IMR-90 (cell line): ENCODE data around the gene GM2A. TPM values are rescaled to one million over a fixed set of nuclear protein-coding genes. Genes with fewer than 3 reads are reported as not detected.

Experiments
- ATAC-seq: fragments of 200-7000 bp; cut with Tn5 transposase; 2 replicates; pipeline ENCODE4 v1.9.1; 2020; ENCODE audit warnings: low read depth, mild to moderate bottlenecking, moderate library complexity
- BruUV-seq: library from RNA; stranded (reverse); fragments of 400-500 nt; replicated peaks from 2 replicates; lab custom pipeline; 2021; lab: Mats Ljungman, UMichigan
- CTCF ChIA-PET: fragments of 300-600 bp; formaldehyde crosslinking; extraction: SDS; loops from one replicate; lab custom pipeline; 2021; ENCODE audit warnings: antibody characterized with exemption; lab: Yijun Ruan, JAX
- POLR2A ChIA-PET: fragments of 300-600 bp; sonication (Branson Sonifier 250); formaldehyde crosslinking; loops from one replicate; lab custom pipeline; 2022; ENCODE audit warnings: antibody characterized with exemption; ENCODE audit not compliant: unreplicated experiment; lab: Charles Lee
- DNase-seq: peaks from one replicate; pipeline ENCODE4 v3.0.0; 2013
- H2AFZ ChIP-seq: replicated peaks from 2 replicates; pipeline ENCODE3; 2013; ENCODE audit warnings: low read length, mild to moderate bottlenecking; ENCODE audit not compliant: poor library complexity
- H2AK5ac ChIP-seq: 2 replicates; pipeline ENCODE4 v1.6.1; 2013; ENCODE audit warnings: low read depth, low read length, inconsistent platforms
- H2AK9ac ChIP-seq: replicated peaks from 2 replicates; pipeline ENCODE3; 2013; ENCODE audit warnings: mild to moderate bottlenecking, low read depth, low read length, moderate library complexity; ENCODE audit not compliant: poor library complexity
- H2BK120ac ChIP-seq: 2 replicates; pipeline ENCODE4 v1.6.1; 2013; ENCODE audit warnings: low read depth, low read length, inconsistent platforms
- H2BK15ac ChIP-seq: 3 replicates; pipeline ENCODE4 v1.6.1; 2013; ENCODE audit warnings: low read depth, low read length, inconsistent platforms
- H2BK20ac ChIP-seq: 2 replicates; pipeline ENCODE4 v1.6.1; 2013; ENCODE audit warnings: low read depth, mild to moderate bottlenecking, inconsistent platforms, low read length, moderate library complexity
- H2BK5ac ChIP-seq: 2 replicates; pipeline ENCODE4 v1.6.1; 2013; ENCODE audit warnings: mild to moderate bottlenecking, low read depth, low read length, inconsistent platforms; ENCODE audit not compliant: poor library complexity, severe bottlenecking
- H3K14ac ChIP-seq: replicated peaks from 2 replicates; pipeline ENCODE4 v1.6.1; 2013; ENCODE audit warnings: low read depth, low read length, inconsistent platforms
- H3K18ac ChIP-seq: 2 replicates; pipeline ENCODE4 v1.6.1; 2013; ENCODE audit warnings: low read depth, low read length, control low read depth
- H3K23ac ChIP-seq: 2 replicates; pipeline ENCODE4 v1.6.1; 2013; ENCODE audit warnings: low read depth, low read length, inconsistent platforms
- H3K27ac ChIP-seq: 2 replicates; pipeline ENCODE4 v1.5.1; 2013; ENCODE audit warnings: mild to moderate bottlenecking, control low read depth, low read length; ENCODE audit not compliant: insufficient read depth
- H3K27me3 ChIP-seq: 2 replicates; pipeline ENCODE4 v1.6.1; 2013; ENCODE audit warnings: low read length; ENCODE audit not compliant: control insufficient read depth, insufficient read depth
- H3K36me3 ChIP-seq: 2 replicates; pipeline ENCODE4 v1.6.1; 2013; ENCODE audit warnings: low read length, mixed read lengths; ENCODE audit not compliant: control insufficient read depth, insufficient read depth
- H3K4ac ChIP-seq: 2 replicates; pipeline ENCODE4 v1.6.1; 2013; ENCODE audit warnings: low read depth, low read length, inconsistent platforms
- H3K4me1 ChIP-seq: 2 replicates; pipeline ENCODE4 v1.6.1; 2013; ENCODE audit warnings: low read length, mixed read lengths; ENCODE audit not compliant: control insufficient read depth, insufficient read depth
- H3K4me2 ChIP-seq: 2 replicates; pipeline ENCODE4 v1.6.1; 2013; ENCODE audit warnings: low read depth, mild to moderate bottlenecking, control low read depth, low read length, moderate library complexity
- H3K4me3 ChIP-seq: 2 replicates; pipeline ENCODE4 v1.5.1; 2013; ENCODE audit warnings: low read depth, mild to moderate bottlenecking, control low read depth, low read length, moderate library complexity; ENCODE audit not compliant: insufficient read depth
- H3K56ac ChIP-seq: 2 replicates; pipeline ENCODE4 v1.6.1; 2013; ENCODE audit warnings: low read length, inconsistent platforms; ENCODE audit not compliant: insufficient read depth; ENCODE audit errors: extremely low read depth
- H3K79me1 ChIP-seq, 2 experiments: 2 replicates each; pipeline ENCODE4 v1.6.1; 2013; ENCODE audit warnings: low read length in 2 of 2, inconsistent platforms in 1 of 2, low read depth in 1 of 2
- H3K9ac ChIP-seq: 2 replicates; pipeline ENCODE4 v1.6.1; 2013; ENCODE audit warnings: low read depth, low read length, control low read depth
- H3K9me1 ChIP-seq: 2 replicates; pipeline ENCODE4 v1.6.1; 2013; ENCODE audit warnings: low read length, inconsistent platforms; ENCODE audit not compliant: insufficient read depth
- H3K9me3 ChIP-seq: 2 replicates; pipeline ENCODE4 v1.6.1; 2013; ENCODE audit warnings: low read length; ENCODE audit not compliant: control insufficient read depth, insufficient read depth
- H4K20me1 ChIP-seq: 2 replicates; pipeline ENCODE4 v1.6.1; 2013; ENCODE audit warnings: low read length, inconsistent platforms; ENCODE audit not compliant: insufficient read depth
- H4K5ac ChIP-seq: 2 replicates; pipeline ENCODE4 v1.6.1; 2013; ENCODE audit warnings: mild to moderate bottlenecking, low read depth, low read length, control low read depth
- H4K8ac ChIP-seq, 2 experiments: 2 replicates each; pipeline ENCODE4 v1.6.1; 2013; ENCODE audit warnings: low read depth in 2 of 2, low read length in 2 of 2, control low read depth in 1 of 2, inconsistent platforms in 1 of 2
- H4K91ac ChIP-seq: 2 replicates; pipeline ENCODE4 v1.6.1; 2013; ENCODE audit warnings: low read depth, low read length, inconsistent platforms; ENCODE audit not compliant: insufficient read depth
- BHLHE40 ChIP-seq: fragments of 150-350 bp; IDR thresholded peaks from 2 replicates; pipeline ENCODE4 v1.6.1; 2016; ENCODE audit warnings: mild to moderate bottlenecking, low read depth, low read length
- CTCF ChIP-seq: conservative IDR thresholded peaks from 2 replicates; pipeline ENCODE4 v1.5.1; 2012; ENCODE audit warnings: mild to moderate bottlenecking, low read depth, low read length, improper control_type of control experiment
- MAFK ChIP-seq: IDR thresholded peaks from 2 replicates; pipeline ENCODE4 v1.6.1; 2012; ENCODE audit warnings: low read depth, low read length, improper control_type of control experiment
- MAZ ChIP-seq: IDR thresholded peaks from 2 replicates; pipeline ENCODE4 v1.6.1; 2012; ENCODE audit warnings: low read depth, mild to moderate bottlenecking, low read length, improper control_type of control experiment, moderate library complexity, borderline replicate concordance
- MXI1 ChIP-seq: IDR thresholded peaks from 2 replicates; pipeline ENCODE4 v1.6.1; 2012; ENCODE audit warnings: low read depth, mild to moderate bottlenecking, low read length, moderate library complexity, borderline replicate concordance
- RFX5 ChIP-seq: IDR thresholded peaks from 2 replicates; pipeline ENCODE4 v1.8.0; 2012; ENCODE audit warnings: low read depth, mild to moderate bottlenecking, low read length, moderate library complexity
- WGBS, 2 experiments: methylation state at CpG; one replicate each; pipeline versions ENCODE4 v1.1.5 to v1.1.7; 2013; ENCODE audit warnings: missing lambda C conversion rate in 2 of 2; ENCODE audit not compliant: insufficient read length in 1 of 2; ENCODE audit errors: extremely low coverage in 2 of 2; 5-methylcytosine and 5-hydroxymethylcytosine counted together
- dilution Hi-C: fragments of 300-500 bp; cut with HindIII; formaldehyde crosslinking; loops from one replicate; pipeline ENCODE4 v1.14.3; 2018; ENCODE audit warnings: low sequenced_read_pairs; ENCODE audit not compliant: unreplicated experiment
- in situ Hi-C: fragments of 300-500 bp; cut with MboI; formaldehyde crosslinking; loops from 3 replicates; pipeline ENCODE4 v1.14.3; 2019; ENCODE audit warnings: low sequenced_read_pairs, inconsistent platforms, mixed read lengths
- intact Hi-C: fragments of 100-400 bp; cut with micrococcal nuclease; formaldehyde crosslinking; loops from 2 replicates; pipeline ENCODE4 v1.10.0; 2022
- polyA plus RNA-seq, 3 experiments: library from polyadenylated mRNA; depleted of rRNA; stranded (reverse); fragments of >200 nt; gene quantifications; 2 replicates each; pipeline ENCODE4 v1.2.3, GENCODE V29; 2012; ENCODE audit warnings: low replicate concordance in 1 of 3
- total RNA-seq: library from RNA; depleted of rRNA; stranded (reverse); fragments of >200 nt; gene quantifications from 2 replicates; pipeline ENCODE4 v1.2.3, GENCODE V29; 2012

Gene GM2A
- total and polyA plus RNA-seq, 2 of the 4 experiments (the other 2 are of a cell fraction): 13.8 to 18.5 TPM

- Histone ChIP-seq H3K14ac (no peak overlapping the region), H3K27ac (no peak overlapping the region), H2AFZ (no peak overlapping the region), H4K8ac (no peak overlapping the region), H2AK9ac (no peak overlapping the region), H3K4me2 (no peak overlapping the region), H4K91ac (no peak overlapping the region), H3K9me1 (no peaks in the 10 kb centered on the region), H2BK20ac (no peak overlapping the region), H3K4ac (no peak overlapping the region), H3K4me1 (no peaks in the 10 kb centered on the region), H3K9me3 (no peaks in the 10 kb centered on the region), H3K18ac (no peak overlapping the region), H3K4me3 (no peak overlapping the region), H2AK5ac (no peak overlapping the region), H3K56ac (no peak overlapping the region), H3K36me3 (no peaks in the 10 kb centered on the region), H3K23ac (no peak overlapping the region), H4K20me1 (no peaks in the 10 kb centered on the region), H3K27me3 (peaks cover 29% of the 10 kb centered on the region), H2BK120ac (no peak overlapping the region), H3K79me1 (no peaks in the 10 kb centered on the region), H3K9ac (no peak overlapping the region), H4K5ac (no peak overlapping the region), H2BK15ac (no peak overlapping the region), H2BK5ac (no peak overlapping the region)
- no peak for TF ChIP-seq MAFK
- no peak for TF ChIP-seq BHLHE40
- TF ChIP-seq MXI1: no peak
- no peak for TF ChIP-seq RFX5
- no peak for TF ChIP-seq MAZ
- no peak for TF ChIP-seq CTCF
- intact Hi-C loops (no loop called here), in situ Hi-C loops (no loop called here), dilution Hi-C loops (no loop called here)
- ChIA-PET CTCF (interaction anchor here (0.9 kb wide), 1 partner anchor 9 kb away, joined by 3 read pairs; the partner anchor contains the start of gene GM2A), POLR2A (no interaction called here)
- DNase-seq (no peak), ATAC-seq (no peak)
- WGBS, 2 experiments: no CpG with 5 or more reads among the region's 4 CpGs
- BruUV-seq: no TSS peak
Measured at GRCh38 chr5:151243127-151243526, 9.9 kb upstream of the GM2A start.
